Measurements from ENCODE around the gene RSF1. TPM values are rescaled to one million over a fixed set of nuclear protein-coding genes. Genes with fewer than 3 reads are reported as not detected.
A peak's percentile ranks its signal among the peaks of the same experiment; 100 is the strongest.

RSF1 gene
- total RNA-seq, 1 donor from 2014 or later = 45.5 TPM

DNA sequence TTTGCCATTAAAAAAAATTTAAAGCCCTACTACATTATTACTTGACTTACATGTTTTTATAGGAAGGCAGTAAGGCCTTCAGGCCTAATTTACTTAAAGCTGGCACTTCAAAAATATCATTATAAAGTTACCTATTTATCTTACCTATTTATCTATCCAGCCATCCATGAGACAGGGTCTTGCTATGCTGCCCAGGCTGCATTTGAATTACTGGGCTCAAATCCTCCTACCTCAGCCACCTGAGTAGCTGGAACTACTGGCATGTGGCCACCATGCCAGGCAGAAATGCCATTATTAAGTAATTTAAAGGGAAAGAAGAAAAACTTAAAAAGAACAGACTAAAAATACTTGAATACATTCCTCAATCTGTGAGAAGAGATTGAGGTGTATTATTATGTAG, 122.7 kb downstream of the RSF1 start:
- peaks cover 11% of the 10 kb centered on the region for H3K4me1 Mint-ChIP-seq (ENCODE audit: low read depth)
- peaks cover 61% of the 10 kb centered on the region for H3K36me3 Mint-ChIP-seq (ENCODE audit: low read depth)
- no peaks in the 10 kb centered on the region for H3K27me3 Mint-ChIP-seq (ENCODE audit: low read depth)
- intact Hi-C loops (cut with micrococcal nuclease) = no loop called here
- no peak overlapping the region for H3K4me3 Mint-ChIP-seq (ENCODE audit: low read depth)
- H3K27ac Mint-ChIP-seq = no peak overlapping the region
- DNase-seq (ENCODE audit: low spot score) = no peak
- H3K9me3 Mint-ChIP-seq = no peaks in the 10 kb centered on the region

DNA sequence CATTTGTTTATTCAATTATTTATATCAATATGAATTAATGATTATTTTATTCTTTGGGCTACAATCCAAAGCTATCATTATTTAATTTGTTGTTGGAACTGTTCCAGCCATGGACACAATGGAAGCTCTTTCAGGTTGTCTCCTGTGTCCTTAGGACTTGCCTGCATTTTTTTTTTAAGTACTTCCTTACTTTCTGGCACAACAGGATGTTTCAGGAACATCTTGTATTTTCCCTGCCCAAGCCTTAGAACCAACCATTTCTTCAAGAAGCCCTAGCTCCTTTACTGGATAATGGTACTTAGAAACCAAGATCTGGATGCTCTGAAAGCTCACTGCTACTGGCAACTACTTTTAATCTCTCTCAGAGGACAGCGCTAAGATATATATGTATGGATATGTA, 125.1 kb downstream of the RSF1 start:
- Mint-ChIP-seq H3K4me1 (ENCODE audit: low read depth) (no peaks in the 10 kb centered on the region), H3K36me3 (ENCODE audit: low read depth) (peaks cover 60% of the 10 kb centered on the region), H3K27ac (no peak overlapping the region), H3K4me3 (ENCODE audit: low read depth) (no peak overlapping the region), H3K9me3 (no peaks in the 10 kb centered on the region), H3K27me3 (ENCODE audit: low read depth) (no peaks in the 10 kb centered on the region)
- no peak for DNase-seq (ENCODE audit: low spot score)
- intact Hi-C loops (cut with micrococcal nuclease) = no loop called here

DNA sequence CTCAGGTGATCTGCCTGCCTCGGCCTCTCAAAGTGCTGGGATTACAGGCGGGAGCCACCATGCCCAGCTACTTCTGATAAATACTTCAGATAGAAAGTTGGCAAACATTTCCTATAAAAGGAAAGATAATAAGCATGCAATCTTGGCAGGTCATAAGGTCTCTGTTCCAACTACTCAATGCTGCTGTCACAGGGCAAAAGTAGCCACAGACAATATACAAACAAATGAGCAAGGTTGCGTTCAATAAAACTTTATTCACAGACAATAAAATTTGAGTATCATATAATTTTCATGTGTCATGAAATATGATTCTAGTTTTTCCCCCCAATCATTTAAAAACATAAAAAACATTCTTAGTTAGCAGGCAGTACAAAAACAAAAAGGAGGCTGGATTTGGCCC, 129.9 kb downstream of the RSF1 start:
- H3K27ac Mint-ChIP-seq = no peak overlapping the region
- peaks cover 59% of the 10 kb centered on the region for H3K36me3 Mint-ChIP-seq (ENCODE audit: low read depth)
- H3K9me3 Mint-ChIP-seq = no peaks in the 10 kb centered on the region

DNA sequence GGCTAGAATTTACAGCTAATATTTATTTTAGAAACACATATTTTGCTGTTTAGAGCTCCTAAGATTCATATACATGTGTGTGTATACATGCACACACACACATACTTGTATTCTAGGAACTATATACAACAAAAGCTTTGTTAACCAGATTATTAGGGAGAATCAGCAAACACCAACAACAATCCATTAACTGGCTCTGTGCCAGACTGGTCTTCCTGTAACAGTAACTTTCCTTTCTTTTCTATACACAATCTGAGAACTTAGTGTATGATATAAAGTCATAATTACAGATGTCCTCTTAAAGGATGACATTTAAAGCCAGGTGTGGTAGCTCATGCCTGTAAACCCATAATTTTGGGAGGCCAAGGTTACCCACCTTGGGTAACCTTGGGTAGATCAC, 133.4 kb downstream of the RSF1 start:
- intact Hi-C loops (cut with micrococcal nuclease) = no loop called here
- no peak overlapping the region for H3K27ac Mint-ChIP-seq
- H3K4me1 Mint-ChIP-seq (ENCODE audit: low read depth) = no peaks in the 10 kb centered on the region
- H3K4me3 Mint-ChIP-seq (ENCODE audit: low read depth) = no peak overlapping the region
- DNase-seq (ENCODE audit: low spot score) = no peak
- no peaks in the 10 kb centered on the region for H3K9me3 Mint-ChIP-seq
- no peaks in the 10 kb centered on the region for H3K27me3 Mint-ChIP-seq (ENCODE audit: low read depth)
- H3K36me3 Mint-ChIP-seq (ENCODE audit: low read depth) = peaks cover 55% of the 10 kb centered on the region

More for the DNA sequence above, 129.9 kb downstream of the RSF1 start:
- Mint-ChIP-seq H3K27me3 (ENCODE audit: low read depth) (no peaks in the 10 kb centered on the region), H3K4me3 (ENCODE audit: low read depth) (no peak overlapping the region), H3K4me1 (ENCODE audit: low read depth) (no peaks in the 10 kb centered on the region)
- no peak for DNase-seq (ENCODE audit: low spot score)
- intact Hi-C loops (cut with micrococcal nuclease) = no loop called here

DNA sequence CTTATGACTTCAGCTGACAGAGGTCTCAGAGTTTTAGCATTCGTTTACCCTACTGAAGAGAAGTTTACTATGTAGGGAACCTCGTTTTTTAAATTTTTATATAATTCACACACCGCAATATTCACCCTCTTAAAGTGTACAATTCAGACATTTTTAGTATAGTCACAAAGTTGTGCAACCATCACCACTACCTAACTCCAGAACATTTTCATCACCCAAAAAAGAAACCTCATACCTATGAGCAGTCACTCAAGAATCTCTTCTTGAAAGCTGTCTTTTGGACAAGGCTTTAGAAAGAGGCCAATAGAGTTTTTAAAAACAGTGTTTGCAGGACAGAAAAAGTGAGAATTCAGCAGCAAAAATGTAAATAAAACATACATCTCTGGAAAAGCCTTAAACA, 143.4 kb downstream of the RSF1 start:
- Mint-ChIP-seq H3K36me3 (ENCODE audit: low read depth) (peaks cover 70% of the 10 kb centered on the region), H3K4me1 (ENCODE audit: low read depth) (no peaks in the 10 kb centered on the region), H3K9me3 (no peaks in the 10 kb centered on the region), H3K27ac (peak overlapping the region; percentile 19), H3K4me3 (ENCODE audit: low read depth) (no peak overlapping the region), H3K27me3 (ENCODE audit: low read depth) (no peaks in the 10 kb centered on the region)
- intact Hi-C loops (cut with micrococcal nuclease) = no loop called here
- no peak for DNase-seq (ENCODE audit: low spot score)

DNA sequence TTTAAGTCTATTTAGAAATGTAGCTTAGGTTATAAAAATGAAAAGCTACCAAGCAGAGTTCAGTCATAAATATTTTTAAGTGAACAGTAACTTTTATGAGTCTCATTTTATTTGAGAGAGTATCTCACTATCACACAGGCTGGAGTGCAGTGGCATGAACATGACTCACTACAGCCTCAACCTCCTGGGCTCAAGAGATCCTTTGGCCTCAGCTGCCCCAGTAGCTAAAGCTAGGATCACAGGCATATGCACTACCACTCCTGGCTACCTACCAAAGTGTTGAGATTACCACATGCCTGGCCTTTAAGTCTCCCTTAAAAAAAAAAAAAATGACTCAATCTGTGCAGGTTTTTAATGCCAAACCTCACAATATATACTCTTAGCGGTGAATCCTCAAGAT, 148.3 kb downstream of the RSF1 start:
- Mint-ChIP-seq H3K4me3 (ENCODE audit: low read depth) (no peak overlapping the region), H3K4me1 (ENCODE audit: low read depth) (no peaks in the 10 kb centered on the region), H3K27me3 (ENCODE audit: low read depth) (no peaks in the 10 kb centered on the region), H3K27ac (no peak overlapping the region), H3K9me3 (no peaks in the 10 kb centered on the region), H3K36me3 (ENCODE audit: low read depth) (peaks cover 81% of the 10 kb centered on the region)
- no peak for DNase-seq (ENCODE audit: low spot score)
- intact Hi-C loops (cut with micrococcal nuclease) = no loop called here

DNA sequence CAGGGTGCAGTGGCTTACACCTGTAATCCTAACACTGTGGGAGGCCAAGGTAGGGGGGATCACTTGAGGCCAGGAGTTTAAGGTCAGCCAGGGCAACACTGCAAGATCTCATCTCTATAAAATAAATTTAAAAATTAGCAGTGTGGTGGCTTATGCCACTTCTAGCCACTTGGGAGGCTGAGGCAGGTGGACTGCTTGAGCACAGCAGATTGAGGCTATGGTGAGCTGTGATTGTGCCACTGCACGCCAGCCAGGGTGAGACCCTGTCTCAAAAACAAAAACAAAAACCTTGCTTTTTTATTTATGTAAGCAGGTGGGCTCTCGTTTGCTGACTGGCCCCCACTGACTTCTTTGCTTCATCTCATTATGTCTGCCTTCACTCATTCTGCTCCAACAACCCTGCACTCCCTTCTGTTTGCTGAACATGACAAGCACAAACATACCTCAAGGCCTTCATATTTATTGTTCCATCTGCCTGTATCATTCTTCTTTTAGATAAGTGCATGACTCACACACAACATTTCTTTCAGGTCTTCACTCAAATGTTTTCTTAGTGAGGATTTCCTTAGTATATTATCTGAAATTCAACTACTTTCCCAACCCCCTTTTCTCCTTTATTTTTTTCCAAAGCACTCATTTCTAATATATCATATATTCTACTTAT, 150.5 kb downstream of the RSF1 start:
- H3K27ac Mint-ChIP-seq = no peak overlapping the region

DNA sequence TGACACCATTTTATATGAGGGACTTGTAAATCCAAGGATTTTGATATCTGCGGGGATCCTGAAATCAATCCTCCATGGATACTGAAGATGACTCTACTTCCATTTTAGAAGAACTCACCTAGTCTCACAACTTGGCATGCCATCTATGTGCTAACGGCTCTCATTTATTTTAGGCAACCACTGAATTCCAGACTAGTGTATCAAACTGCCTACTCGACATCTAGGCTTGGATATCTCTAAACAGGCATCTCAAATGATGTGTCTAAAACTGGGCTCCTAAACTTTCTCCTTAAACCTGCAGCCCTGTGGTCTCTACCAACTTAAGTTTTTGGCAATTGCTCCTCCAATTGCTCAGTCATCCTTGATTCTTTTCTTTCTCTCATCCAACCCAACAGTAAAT, 151.8 kb downstream of the RSF1 start:
- peaks cover 66% of the 10 kb centered on the region for H3K36me3 Mint-ChIP-seq (ENCODE audit: low read depth)
- intact Hi-C loops (cut with micrococcal nuclease) = no loop called here
- no peak overlapping the region for H3K27ac Mint-ChIP-seq
- no peaks in the 10 kb centered on the region for H3K9me3 Mint-ChIP-seq
- H3K27me3 Mint-ChIP-seq (ENCODE audit: low read depth) = no peaks in the 10 kb centered on the region
- H3K4me1 Mint-ChIP-seq (ENCODE audit: low read depth) = no peaks in the 10 kb centered on the region
- no peak overlapping the region for H3K4me3 Mint-ChIP-seq (ENCODE audit: low read depth)
- DNase-seq (ENCODE audit: low spot score) = no peak

More for the DNA sequence above, 150.5 kb downstream of the RSF1 start:
- no peaks in the 10 kb centered on the region for H3K4me1 Mint-ChIP-seq (ENCODE audit: low read depth)
- H3K36me3 Mint-ChIP-seq (ENCODE audit: low read depth) = peaks cover 78% of the 10 kb centered on the region
- no peak overlapping the region for H3K4me3 Mint-ChIP-seq (ENCODE audit: low read depth)
- H3K9me3 Mint-ChIP-seq = no peaks in the 10 kb centered on the region
- DNase-seq (ENCODE audit: low spot score) = no peak
- H3K27me3 Mint-ChIP-seq (ENCODE audit: low read depth) = no peaks in the 10 kb centered on the region
- intact Hi-C loops (cut with micrococcal nuclease) = no loop called here

DNA sequence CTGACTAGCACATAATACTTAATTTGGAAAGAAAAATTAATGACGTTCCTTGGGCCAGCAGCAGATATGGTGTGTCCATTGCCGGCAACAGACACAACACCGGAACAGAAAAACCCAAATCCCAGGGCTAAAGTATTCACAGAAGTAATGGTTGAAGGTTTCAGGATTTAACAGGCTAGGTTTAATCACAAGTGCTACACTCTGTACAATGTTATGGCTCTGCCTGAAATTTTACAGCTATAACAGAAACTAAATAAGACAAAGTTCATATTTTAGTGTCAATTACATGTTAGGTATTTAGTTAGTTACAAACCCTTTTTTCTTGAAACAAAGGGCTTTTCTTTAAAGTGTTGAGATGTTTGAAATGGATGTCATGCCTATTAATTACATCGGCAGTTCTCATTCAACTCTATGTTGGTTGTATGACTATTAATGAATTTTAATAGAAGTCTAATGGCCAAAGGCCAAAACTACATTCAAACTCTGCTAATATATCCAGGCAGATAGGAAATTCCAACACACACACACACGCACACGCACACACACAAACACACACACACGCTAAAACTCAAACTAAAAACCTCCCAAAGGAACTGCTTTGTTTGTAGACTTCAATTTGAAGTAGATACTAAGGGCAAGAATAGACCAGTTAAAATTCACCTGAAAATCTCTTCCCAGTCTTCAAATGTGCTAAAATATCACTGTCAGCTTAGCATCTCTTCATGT, 155.1 kb downstream of the RSF1 start:
- intact Hi-C loops (cut with micrococcal nuclease) = no loop called here
- H3K27ac Mint-ChIP-seq = no peak overlapping the region
- no peak overlapping the region for H3K4me3 Mint-ChIP-seq (ENCODE audit: low read depth)
- peaks cover 40% of the 10 kb centered on the region for H3K36me3 Mint-ChIP-seq (ENCODE audit: low read depth)
- no peak for DNase-seq (ENCODE audit: low spot score)
- H3K27me3 Mint-ChIP-seq (ENCODE audit: low read depth) = no peaks in the 10 kb centered on the region
- H3K9me3 Mint-ChIP-seq = no peaks in the 10 kb centered on the region
- H3K4me1 Mint-ChIP-seq (ENCODE audit: low read depth) = no peaks in the 10 kb centered on the region

DNA sequence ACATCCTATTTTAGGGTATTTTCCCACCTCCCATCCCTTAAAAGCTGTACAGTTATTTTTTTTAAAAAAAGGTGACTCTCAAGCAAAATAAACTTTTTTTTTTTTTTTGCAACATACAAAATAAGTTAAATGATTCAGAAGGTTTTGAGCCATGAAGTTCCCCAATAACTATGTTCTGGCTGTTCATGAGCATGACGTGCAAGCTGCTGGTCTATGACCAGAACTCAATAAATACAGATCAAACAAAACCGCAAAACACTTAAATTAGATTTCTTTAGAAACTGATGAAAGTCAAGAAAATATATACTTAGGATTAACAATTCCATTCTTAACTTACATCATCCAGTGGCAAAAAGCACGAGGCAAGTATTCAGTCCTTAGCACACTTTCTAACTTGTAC, 158.9 kb downstream of the RSF1 start:
- no peaks in the 10 kb centered on the region for H3K27me3 Mint-ChIP-seq (ENCODE audit: low read depth)
- peaks cover 11% of the 10 kb centered on the region for H3K36me3 Mint-ChIP-seq (ENCODE audit: low read depth)
- no peaks in the 10 kb centered on the region for H3K9me3 Mint-ChIP-seq
- DNase-seq (ENCODE audit: low spot score) = no peak
- H3K4me1 Mint-ChIP-seq (ENCODE audit: low read depth) = no peaks in the 10 kb centered on the region
- H3K27ac Mint-ChIP-seq = no peak overlapping the region
- intact Hi-C loops (cut with micrococcal nuclease) = no loop called here
- H3K4me3 Mint-ChIP-seq (ENCODE audit: low read depth) = no peak overlapping the region

DNA sequence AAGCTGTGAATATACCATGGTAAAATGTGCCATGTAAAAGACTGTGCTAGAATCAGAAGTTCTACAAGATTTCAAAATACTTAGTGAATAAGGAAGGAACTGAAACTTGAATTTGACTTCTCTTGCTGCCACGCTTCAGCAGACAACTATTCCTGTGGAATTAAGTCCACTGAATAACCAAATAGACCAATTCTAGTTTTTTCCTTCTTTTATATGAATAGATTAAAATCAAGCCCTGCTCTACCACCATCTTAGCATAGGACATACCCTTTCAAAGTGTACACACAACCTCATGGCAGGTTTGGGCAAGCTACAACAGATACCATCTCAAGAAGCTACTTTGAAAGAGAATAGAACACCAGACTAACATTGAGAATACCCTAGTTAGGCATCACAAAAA, 159.6 kb downstream of the RSF1 start:
- intact Hi-C loops (cut with micrococcal nuclease) = no loop called here
- Mint-ChIP-seq H3K27me3 (ENCODE audit: low read depth) (no peaks in the 10 kb centered on the region), H3K4me1 (ENCODE audit: low read depth) (no peaks in the 10 kb centered on the region), H3K27ac (no peak overlapping the region), H3K36me3 (ENCODE audit: low read depth) (peaks cover 6% of the 10 kb centered on the region), H3K4me3 (ENCODE audit: low read depth) (no peak overlapping the region), H3K9me3 (no peaks in the 10 kb centered on the region)
- DNase-seq (ENCODE audit: low spot score) = no peak

DNA sequence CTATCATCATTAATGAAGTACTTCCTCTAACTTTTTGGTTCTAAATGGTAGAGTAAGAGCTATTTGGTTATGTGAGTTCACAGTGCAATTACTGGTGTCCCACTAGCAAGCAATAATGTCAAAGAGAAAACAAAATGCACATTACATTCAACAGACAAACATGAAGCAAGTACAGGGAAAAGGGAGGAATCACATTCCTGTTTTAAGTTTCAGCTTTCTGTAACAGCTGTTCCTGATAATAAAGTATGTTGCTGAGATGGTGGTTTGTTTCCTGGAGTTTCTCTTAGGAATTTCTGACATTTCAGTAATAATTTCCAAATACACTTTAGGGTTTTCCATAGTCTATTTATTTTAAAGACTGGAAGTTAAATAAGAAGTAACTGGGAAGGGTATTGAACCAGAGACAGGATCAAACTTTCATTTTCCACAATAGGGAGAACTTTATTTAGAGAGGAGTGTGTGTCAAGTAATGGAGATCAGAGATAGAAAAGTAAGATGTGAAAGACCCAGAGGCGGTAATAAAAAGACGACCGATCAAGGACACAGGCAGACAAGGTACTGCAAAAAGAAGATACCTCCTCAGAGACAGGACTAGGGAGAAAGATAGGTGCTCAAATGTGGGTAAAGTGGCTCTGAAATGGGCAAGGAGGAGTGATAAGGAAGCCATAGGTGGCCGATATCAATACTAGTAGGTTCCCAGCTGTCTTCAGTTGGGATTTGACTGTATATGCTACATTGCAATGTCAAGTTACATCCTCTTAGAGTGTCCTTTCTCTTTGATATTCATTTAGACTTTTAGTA, 162.1 kb downstream of the RSF1 start:
- no peaks in the 10 kb centered on the region for H3K9me3 Mint-ChIP-seq
- no peaks in the 10 kb centered on the region for H3K27me3 Mint-ChIP-seq (ENCODE audit: low read depth)
- H3K4me1 Mint-ChIP-seq (ENCODE audit: low read depth) = no peaks in the 10 kb centered on the region
- intact Hi-C loops (cut with micrococcal nuclease) = no loop called here
- no peak overlapping the region for H3K27ac Mint-ChIP-seq
- H3K4me3 Mint-ChIP-seq (ENCODE audit: low read depth) = no peak overlapping the region
- H3K36me3 Mint-ChIP-seq (ENCODE audit: low read depth) = no peaks in the 10 kb centered on the region
- no peak for DNase-seq (ENCODE audit: low spot score)

DNA sequence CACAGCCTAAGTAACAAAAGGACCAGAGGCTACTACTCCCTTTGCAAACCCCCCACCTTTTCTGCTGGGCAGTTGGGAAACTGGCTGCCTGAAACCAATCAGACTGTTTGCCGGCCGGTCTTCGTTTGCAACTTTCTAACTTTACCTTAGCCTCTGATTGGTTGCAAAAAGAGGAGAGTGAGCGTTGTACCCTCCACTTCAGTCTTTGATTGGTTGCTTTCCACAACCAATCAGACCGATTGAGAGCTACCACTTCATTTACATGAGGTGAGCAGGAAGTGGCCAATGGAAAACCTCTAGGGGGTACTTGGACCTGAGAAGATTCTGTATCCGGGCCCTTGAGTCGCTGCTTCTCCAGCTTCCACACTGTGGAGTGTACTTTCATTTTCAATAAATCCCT, 164.2 kb downstream of the RSF1 start:
- intact Hi-C loops (cut with micrococcal nuclease) = no loop called here
- no peaks in the 10 kb centered on the region for H3K4me1 Mint-ChIP-seq (ENCODE audit: low read depth)
- no peaks in the 10 kb centered on the region for H3K9me3 Mint-ChIP-seq
- H3K4me3 Mint-ChIP-seq (ENCODE audit: low read depth) = no peak overlapping the region
- no peaks in the 10 kb centered on the region for H3K36me3 Mint-ChIP-seq (ENCODE audit: low read depth)
- no peaks in the 10 kb centered on the region for H3K27me3 Mint-ChIP-seq (ENCODE audit: low read depth)
- H3K27ac Mint-ChIP-seq = no peak overlapping the region
- DNase-seq (ENCODE audit: low spot score) = no peak

Data from activated T-helper 2 cell treated with anti-CD3 and anti-CD28 coated beads, Interferon-gamma antibody, Interleukin-2, Interleukin-4, amounts not matched to agents 10 μg/mL and 5 μg/mL and 100 μg/mL, durations not matched to agents 14 hours and 24 hours and 36 hours (primary cell).